Panc1 (cell line): ENCODE results near the gene GABARAP.

Experiments
- POLR2AphosphoS5 ChIP-seq: IDR thresholded peaks from 2 replicates; pipeline ENCODE4 v1.6.1; 2012; ENCODE audit warnings: mild to moderate bottlenecking, low read depth, low read length, moderate library complexity
- TF ChIP-seq, protein P1 (sequence below): fragments of 450-650 bp; IDR thresholded peaks from 2 replicates; pipeline ENCODE4 v1.5.1; 2017; ENCODE audit warnings: mild to moderate bottlenecking

DNA sequence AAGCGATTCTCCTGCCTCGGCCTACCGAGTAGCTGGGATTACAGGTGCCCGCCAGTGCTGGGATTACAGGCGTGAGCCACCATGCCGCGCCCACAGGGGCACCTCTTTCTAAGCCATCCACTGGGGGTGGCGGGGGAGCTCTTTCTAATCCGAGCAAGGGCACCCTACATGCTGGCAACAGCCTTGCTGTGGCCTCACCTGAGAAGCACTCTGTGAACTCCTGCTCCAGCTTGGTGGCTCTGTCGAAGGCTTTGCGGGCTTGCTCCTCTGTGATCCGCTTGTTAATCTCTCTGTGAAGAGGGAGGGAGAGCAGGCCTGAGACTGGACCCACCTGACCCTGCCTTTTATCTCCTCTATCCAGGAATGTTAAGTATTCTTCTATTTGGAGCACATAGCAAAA lies 51.2 kb downstream of the GABARAP start:
- TF ChIP-seq, protein P1, sequence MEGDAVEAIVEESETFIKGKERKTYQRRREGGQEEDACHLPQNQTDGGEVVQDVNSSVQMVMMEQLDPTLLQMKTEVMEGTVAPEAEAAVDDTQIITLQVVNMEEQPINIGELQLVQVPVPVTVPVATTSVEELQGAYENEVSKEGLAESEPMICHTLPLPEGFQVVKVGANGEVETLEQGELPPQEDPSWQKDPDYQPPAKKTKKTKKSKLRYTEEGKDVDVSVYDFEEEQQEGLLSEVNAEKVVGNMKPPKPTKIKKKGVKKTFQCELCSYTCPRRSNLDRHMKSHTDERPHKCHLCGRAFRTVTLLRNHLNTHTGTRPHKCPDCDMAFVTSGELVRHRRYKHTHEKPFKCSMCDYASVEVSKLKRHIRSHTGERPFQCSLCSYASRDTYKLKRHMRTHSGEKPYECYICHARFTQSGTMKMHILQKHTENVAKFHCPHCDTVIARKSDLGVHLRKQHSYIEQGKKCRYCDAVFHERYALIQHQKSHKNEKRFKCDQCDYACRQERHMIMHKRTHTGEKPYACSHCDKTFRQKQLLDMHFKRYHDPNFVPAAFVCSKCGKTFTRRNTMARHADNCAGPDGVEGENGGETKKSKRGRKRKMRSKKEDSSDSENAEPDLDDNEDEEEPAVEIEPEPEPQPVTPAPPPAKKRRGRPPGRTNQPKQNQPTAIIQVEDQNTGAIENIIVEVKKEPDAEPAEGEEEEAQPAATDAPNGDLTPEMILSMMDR, result no peak
- no peak for TF ChIP-seq POLR2AphosphoS5
